CD14-positive monocyte (primary cell): ENCODE data around the gene CSMD2. TPM values are rescaled to one million over a fixed set of nuclear protein-coding genes. Genes with fewer than 3 reads are reported as not detected.

ENCODE experiments used
- DNase-seq, 3 donors: peaks; one replicate each; pipeline ENCODE4 v3.0.0-alpha.2; 2011 to 2022
- H2AFZ ChIP-seq: 2 replicates; pipeline ENCODE4 v1.6.0; 2012; ENCODE audit warnings: mild to moderate bottlenecking, low read depth, low read length, inconsistent platforms; ENCODE audit not compliant: insufficient read depth, poor library complexity, severe bottlenecking
- H3K27ac ChIP-seq, 2 donors: 1 replicate in 1 of 2; 2 replicates in 1 of 2; pipeline ENCODE4 v1.5.1; 2012 to 2013; ENCODE audit warnings: low read length in 2 of 2, control low read depth in 1 of 2, inconsistent platforms in 1 of 2, low read depth in 1 of 2, mild to moderate bottlenecking in 1 of 2
- H3K27me3 ChIP-seq, 2 donors: one replicate each; pipeline versions ENCODE4 v1.6.0 to v1.6.1; 2011 to 2013; ENCODE audit warnings: low read length in 2 of 2; ENCODE audit not compliant: control insufficient read depth in 2 of 2, insufficient read depth in 2 of 2
- H3K36me3 ChIP-seq, 2 donors: replicated peaks in 1 of 2; 1 replicate in 1 of 2; 2 replicates in 1 of 2; pipeline versions ENCODE4 v1.5.1 to v1.6.1; 2012 to 2013; ENCODE audit warnings: low read length in 2 of 2, control low read depth in 1 of 2, inconsistent platforms in 1 of 2, mild to moderate bottlenecking in 1 of 2; ENCODE audit not compliant: insufficient read depth in 2 of 2, control insufficient read depth in 1 of 2
- H3K4me1 ChIP-seq, 2 donors: 1 replicate in 1 of 2; 2 replicates in 1 of 2; pipeline versions ENCODE4 v1.5.1 to v1.6.1; 2012 to 2013; ENCODE audit warnings: low read length in 2 of 2, control low read depth in 1 of 2, inconsistent platforms in 1 of 2, mild to moderate bottlenecking in 1 of 2, moderate library complexity in 1 of 2; ENCODE audit not compliant: insufficient read depth in 2 of 2, control insufficient read depth in 1 of 2
- H3K4me2 ChIP-seq: replicated peaks from 2 replicates; pipeline ENCODE3; 2012; ENCODE audit warnings: low read length, moderate library complexity, mild to moderate bottlenecking; ENCODE audit not compliant: poor library complexity, severe bottlenecking; ENCODE audit errors: extremely low read depth
- H3K4me3 ChIP-seq, 3 experiments: fragments of 200-600 bp in 1 of 3; sonication (generic) in 1 of 3; replicated peaks in 1 of 3; 1 replicate in 2 of 3; 2 replicates in 1 of 3; pipeline ENCODE4 v1.5.1; 2011 to 2013; ENCODE audit warnings: low read length in 3 of 3, mild to moderate bottlenecking in 3 of 3, control low read depth in 2 of 3, low read depth in 2 of 3, inconsistent platforms in 1 of 3, moderate library complexity in 1 of 3
- H3K79me2 ChIP-seq: 2 replicates; pipeline ENCODE4 v1.6.0; 2012; ENCODE audit warnings: mild to moderate bottlenecking, control low read depth, inconsistent platforms, low read length, moderate library complexity; ENCODE audit not compliant: insufficient read depth
- H3K9ac ChIP-seq: 2 replicates; pipeline ENCODE4 v1.6.0; 2017; ENCODE audit warnings: low read length, mild to moderate bottlenecking; ENCODE audit not compliant: insufficient read depth, poor library complexity, severe bottlenecking
- H3K9me3 ChIP-seq, 2 donors: replicated peaks in 1 of 2; 1 replicate in 1 of 2; 2 replicates in 1 of 2; pipeline versions ENCODE4 v1.5.1 to v1.6.1; 2012 to 2013; ENCODE audit warnings: low read length in 2 of 2, control low read depth in 1 of 2; ENCODE audit not compliant: control insufficient read depth in 1 of 2, insufficient read depth in 1 of 2
- H4K20me1 ChIP-seq: 2 replicates; pipeline ENCODE4 v1.6.0; 2012; ENCODE audit warnings: mild to moderate bottlenecking, low read length, control low read depth, moderate library complexity; ENCODE audit not compliant: insufficient read depth
- H3K27ac Mint-ChIP-seq, 7 donors: one replicate each; pipeline ENCODE4 v1.8.0; 2020; ENCODE audit warnings: mild to moderate bottlenecking in 7 of 7, mixed read lengths in 7 of 7, moderate library complexity in 6 of 7, inconsistent platforms in 2 of 7
- H3K27me3 Mint-ChIP-seq, 3 donors: one replicate each; pipeline ENCODE4 v1.8.0; 2021 to 2022; ENCODE audit warnings: low read depth in 3 of 3, mild to moderate bottlenecking in 3 of 3, mixed read lengths in 3 of 3, moderate library complexity in 3 of 3, inconsistent platforms in 1 of 3
- H3K36me3 Mint-ChIP-seq, 2 donors: one replicate each; pipeline ENCODE4 v1.8.0; 2020; ENCODE audit warnings: mixed read lengths in 2 of 2, inconsistent platforms in 1 of 2, mild to moderate bottlenecking in 1 of 2
- H3K4me1 Mint-ChIP-seq: one replicate; pipeline ENCODE4 v1.8.0; 2020; ENCODE audit warnings: mild to moderate bottlenecking, mixed read lengths
- H3K4me3 Mint-ChIP-seq, 2 donors: one replicate each; pipeline ENCODE4 v1.8.0; 2020; ENCODE audit warnings: mild to moderate bottlenecking in 2 of 2, mixed read lengths in 2 of 2, moderate library complexity in 1 of 2
- H3K9me3 Mint-ChIP-seq, 7 donors: one replicate each; pipeline ENCODE4 v1.8.0; 2020 to 2022; ENCODE audit warnings: mixed read lengths in 7 of 7, mild to moderate bottlenecking in 6 of 7, moderate library complexity in 6 of 7, inconsistent platforms in 2 of 7
- WGBS: methylation state at CpG from one replicate; pipeline ENCODE4 v1.1.5; 2013; ENCODE audit warnings: missing lambda C conversion rate; ENCODE audit not compliant: insufficient coverage; 5-methylcytosine and 5-hydroxymethylcytosine counted together
- intact Hi-C, 2 donors: fragments of 100-400 bp; cut with micrococcal nuclease; formaldehyde crosslinking; loops; one replicate each; pipeline versions ENCODE4 v1.15.0 to v1.15.1; 2023
- polyA plus RNA-seq, 3 donors: library from polyadenylated mRNA; depleted of rRNA in 1 of 3; unstranded in 2 of 3; stranded (reverse) in 1 of 3; fragments of 300-500 nt in 2 of 3; fragments of >200 nt in 1 of 3; fragmentation: Illumina TruSeq in 2 of 3; gene quantifications; 1 replicate in 2 of 3; 2 replicates in 1 of 3; pipeline ENCODE4 v1.2.3, GENCODE V29; 2012 to 2021
- TF ChIP-seq, protein P1 (sequence below): fragments of 200-600 bp; IDR thresholded peaks from one replicate; pipeline ENCODE4 v1.8.0; 2022; ENCODE audit warnings: antibody characterized with exemption, mild to moderate bottlenecking

The CSMD2 gene
- polyA plus RNA-seq, 3 donors = 0.04 TPM; not detected in 2

DNA sequence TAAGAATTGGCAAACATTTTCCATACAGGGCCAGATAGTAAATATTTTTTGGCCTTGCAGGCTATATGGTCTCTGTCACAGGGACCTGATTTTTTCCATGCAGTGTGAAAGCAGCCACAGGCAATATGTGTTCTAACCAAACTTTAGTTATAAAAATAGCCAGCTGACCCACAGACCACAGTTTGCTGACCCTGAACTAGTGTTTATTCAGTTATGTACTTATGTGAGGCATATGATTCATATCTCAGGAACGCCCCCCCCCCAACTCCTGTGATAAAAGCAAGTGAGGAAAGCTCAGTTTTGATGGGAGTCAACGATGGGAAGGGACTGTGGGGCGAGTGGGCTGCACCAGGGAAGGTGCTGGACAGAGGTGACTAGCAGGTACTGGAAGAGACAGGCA lies 221.1 kb downstream of the CSMD2 start:
- no peak overlapping the region for H3K27ac ChIP-seq
- H3K36me3 ChIP-seq = no peaks in the 10 kb centered on the region
- H2AFZ ChIP-seq = no peak overlapping the region
- WGBS = no CpG with 5 or more reads among the region's 3 CpGs
- TF ChIP-seq, protein P1, sequence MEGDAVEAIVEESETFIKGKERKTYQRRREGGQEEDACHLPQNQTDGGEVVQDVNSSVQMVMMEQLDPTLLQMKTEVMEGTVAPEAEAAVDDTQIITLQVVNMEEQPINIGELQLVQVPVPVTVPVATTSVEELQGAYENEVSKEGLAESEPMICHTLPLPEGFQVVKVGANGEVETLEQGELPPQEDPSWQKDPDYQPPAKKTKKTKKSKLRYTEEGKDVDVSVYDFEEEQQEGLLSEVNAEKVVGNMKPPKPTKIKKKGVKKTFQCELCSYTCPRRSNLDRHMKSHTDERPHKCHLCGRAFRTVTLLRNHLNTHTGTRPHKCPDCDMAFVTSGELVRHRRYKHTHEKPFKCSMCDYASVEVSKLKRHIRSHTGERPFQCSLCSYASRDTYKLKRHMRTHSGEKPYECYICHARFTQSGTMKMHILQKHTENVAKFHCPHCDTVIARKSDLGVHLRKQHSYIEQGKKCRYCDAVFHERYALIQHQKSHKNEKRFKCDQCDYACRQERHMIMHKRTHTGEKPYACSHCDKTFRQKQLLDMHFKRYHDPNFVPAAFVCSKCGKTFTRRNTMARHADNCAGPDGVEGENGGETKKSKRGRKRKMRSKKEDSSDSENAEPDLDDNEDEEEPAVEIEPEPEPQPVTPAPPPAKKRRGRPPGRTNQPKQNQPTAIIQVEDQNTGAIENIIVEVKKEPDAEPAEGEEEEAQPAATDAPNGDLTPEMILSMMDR = no peak
- no peaks in the 10 kb centered on the region for H3K36me3 Mint-ChIP-seq
- peaks cover 0 to 5% (median 0%) of the 10 kb centered on the region in 3 donors for H3K27me3 Mint-ChIP-seq
- H3K4me1 Mint-ChIP-seq = no peaks in the 10 kb centered on the region
- intact Hi-C loops = no loop called here
- DNase-seq = no peak
- peaks cover 2 to 4% (median 3%) of the 10 kb centered on the region in 7 donors for H3K9me3 Mint-ChIP-seq
- H3K4me1 ChIP-seq = no peaks in the 10 kb centered on the region
- H3K4me2 ChIP-seq = no peak overlapping the region
- H3K79me2 ChIP-seq = no peaks in the 10 kb centered on the region
- H4K20me1 ChIP-seq = no peaks in the 10 kb centered on the region
- H3K27me3 ChIP-seq = no peaks in the 10 kb centered on the region
- peaks cover 3 to 4% of the 10 kb centered on the region in 2 donors for H3K9me3 ChIP-seq
- no peak overlapping the region for H3K4me3 ChIP-seq
- no peak overlapping the region for H3K4me3 Mint-ChIP-seq
- H3K27ac Mint-ChIP-seq = no peak overlapping the region
- H3K9ac ChIP-seq = no peak overlapping the region

DNA sequence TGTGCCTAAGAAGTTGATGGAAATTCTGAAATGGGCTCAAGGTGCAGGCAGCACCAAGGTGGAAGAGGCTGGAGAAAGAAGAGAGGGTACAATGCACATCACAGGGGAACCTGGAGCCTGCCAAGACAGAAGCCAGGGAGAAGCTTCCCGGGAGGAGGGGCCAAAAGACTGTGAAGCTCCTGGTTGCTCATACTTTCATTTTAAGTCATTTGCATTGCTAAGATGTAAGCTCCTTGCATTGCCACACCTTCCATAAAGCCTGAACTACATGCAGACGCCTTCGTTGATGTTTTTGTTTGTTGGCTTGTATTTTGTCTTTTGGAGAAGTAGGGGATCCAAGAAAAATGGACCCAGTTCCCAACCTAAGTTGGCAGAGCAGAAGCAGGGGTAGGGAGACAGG lies 232.2 kb downstream of the CSMD2 start:
- Mint-ChIP-seq H3K27ac (no peak overlapping the region), H3K9me3 (peaks cover 0 to 11% (median 7%) of the 10 kb centered on the region in 7 donors), H3K4me3 (no peak overlapping the region), H3K36me3 (no peaks in the 10 kb centered on the region), H3K27me3 (peaks cover 2 to 6% (median 2%) of the 10 kb centered on the region in 3 donors), H3K4me1 (no peaks in the 10 kb centered on the region)
- Histone ChIP-seq H2AFZ (no peak overlapping the region), H3K27me3 (no peaks in the 10 kb centered on the region), H3K36me3 (no peaks in the 10 kb centered on the region), H3K4me2 (no peak overlapping the region), H3K9ac (no peak overlapping the region), H4K20me1 (no peaks in the 10 kb centered on the region), H3K4me3 (no peak overlapping the region), H3K79me2 (no peaks in the 10 kb centered on the region), H3K27ac (no peak overlapping the region), H3K4me1 (no peaks in the 10 kb centered on the region), H3K9me3 (peaks cover 0 to 3% of the 10 kb centered on the region in 2 donors)
- TF ChIP-seq, protein P1 = no peak
- DNase-seq = no peak
- WGBS = 67% methylated on average over 1 of the region's 3 CpGs
- intact Hi-C loops = no loop called here
